RCC 7860 (cell line): ENCODE data around the gene HRH2.

Experiments
- DNase-seq: peaks from one replicate; pipeline ENCODE4 v3.0.0-alpha.2; 2015; ENCODE audit warnings: low spot score
- FAIRE-seq: peaks from 2 replicates; lab custom pipeline; 2012; peaks lifted over from hg19 to GRCh38; lab: Jason Lieb, UNC

Gene HRH2

DNA sequence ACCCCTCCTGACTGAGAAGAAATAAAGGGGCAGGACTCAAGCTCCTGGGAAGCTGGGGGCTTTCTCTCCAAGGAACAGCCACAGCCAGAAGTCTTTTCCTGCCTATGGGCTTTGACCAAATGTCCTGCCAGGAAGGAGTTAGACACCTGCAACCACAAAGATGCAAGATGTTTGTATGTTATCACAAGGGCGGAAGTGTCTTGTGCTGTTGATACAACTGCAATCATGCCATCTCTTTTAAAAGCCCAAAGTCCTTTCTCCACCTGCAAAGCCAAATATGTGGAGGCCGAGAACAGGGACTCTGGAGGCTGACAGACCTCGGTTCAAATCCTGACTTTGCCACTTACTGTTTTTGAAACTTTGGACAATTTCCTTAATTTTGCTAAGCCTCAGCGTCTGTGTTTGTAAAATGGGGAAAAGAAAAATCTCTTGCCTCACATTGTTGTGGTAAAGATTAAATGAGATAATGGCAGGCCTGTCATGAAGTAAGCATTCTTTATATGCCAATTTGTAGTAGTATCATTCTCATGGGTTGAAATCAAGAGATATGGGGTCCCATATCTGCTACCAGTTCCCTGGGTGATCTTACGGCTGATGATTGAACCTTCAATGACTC is 17.0 kb downstream of the HRH2 start:
- DNase-seq (no peak), FAIRE-seq (no peak)

DNA sequence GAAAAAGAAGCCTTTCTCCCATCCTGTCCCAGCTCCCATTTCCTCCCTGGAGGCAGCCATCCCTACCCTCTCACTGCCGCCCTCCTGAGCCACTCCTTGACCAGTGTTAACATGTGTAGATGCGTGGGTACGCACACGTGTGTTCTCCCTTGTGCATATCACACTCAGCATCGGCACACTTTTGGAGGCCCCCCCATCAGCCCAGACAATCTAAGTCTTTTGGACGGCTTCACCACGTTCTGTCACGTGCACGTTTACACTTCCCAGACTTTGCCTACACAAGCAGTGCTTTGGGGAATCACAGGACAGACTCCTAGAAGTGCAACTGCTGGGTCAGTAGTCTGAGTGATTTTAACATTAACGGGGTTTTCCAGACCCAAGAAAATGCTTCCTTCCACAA is 18.0 kb downstream of the HRH2 start:
- DNase-seq (no peak), FAIRE-seq (no peak)

GRCh38 chr5:175677571-175677970 is 19.7 kb downstream of the HRH2 start:
- DNase-seq (no peak), FAIRE-seq (no peak)

GRCh38 chr5:175678074-175678473 is 20.2 kb downstream of the HRH2 start:
- DNase-seq = no peak
- FAIRE-seq = no peak

- no peak for FAIRE-seq
These were observed 21.5 kb downstream of the HRH2 start for GRCh38 chr5:175679411-175679810.

DNA sequence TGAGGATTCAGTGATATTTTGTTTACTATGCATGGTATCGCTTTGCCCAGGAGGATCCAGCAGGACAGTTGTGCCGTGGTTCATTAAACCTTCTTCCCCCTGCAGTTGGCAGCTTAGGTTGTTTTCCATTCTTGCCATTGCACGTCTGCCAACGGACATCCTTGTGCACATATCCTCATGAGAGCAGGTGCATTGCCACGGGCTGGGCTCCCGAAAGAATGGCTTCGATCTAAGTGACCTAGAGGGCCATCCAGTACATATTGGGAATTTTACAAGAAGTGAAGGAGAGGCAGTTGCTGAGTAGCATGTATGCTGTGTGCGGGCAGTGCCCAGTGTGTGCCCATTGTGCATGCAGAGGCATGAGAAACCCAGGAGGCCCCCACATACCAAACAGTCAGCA is 22.1 kb downstream of the HRH2 start:
- DNase-seq (no peak), FAIRE-seq (no peak)

More at GRCh38 chr5:175679411-175679810, 21.5 kb downstream of the HRH2 start:
- no peak for DNase-seq

DNA sequence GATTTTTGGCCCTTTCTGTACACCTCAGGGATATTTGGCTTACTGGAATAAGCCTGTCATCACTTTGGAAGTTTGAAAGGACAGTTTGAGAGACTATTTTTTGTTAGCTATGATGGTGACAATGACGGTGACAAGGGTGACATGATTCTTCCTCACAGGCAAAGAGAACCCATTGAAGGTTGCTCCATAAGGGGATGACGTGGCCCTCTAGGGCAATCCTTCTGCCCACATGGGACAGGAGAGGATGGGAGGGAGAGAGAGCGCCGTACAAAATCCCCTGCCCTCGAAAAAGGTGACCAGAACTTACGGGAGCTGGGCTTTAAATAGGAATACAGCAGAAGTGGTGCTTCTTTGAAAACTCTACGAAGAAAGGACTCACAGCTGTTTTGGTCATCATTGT is 22.6 kb downstream of the HRH2 start:
- DNase-seq (no peak), FAIRE-seq (no peak)

DNA sequence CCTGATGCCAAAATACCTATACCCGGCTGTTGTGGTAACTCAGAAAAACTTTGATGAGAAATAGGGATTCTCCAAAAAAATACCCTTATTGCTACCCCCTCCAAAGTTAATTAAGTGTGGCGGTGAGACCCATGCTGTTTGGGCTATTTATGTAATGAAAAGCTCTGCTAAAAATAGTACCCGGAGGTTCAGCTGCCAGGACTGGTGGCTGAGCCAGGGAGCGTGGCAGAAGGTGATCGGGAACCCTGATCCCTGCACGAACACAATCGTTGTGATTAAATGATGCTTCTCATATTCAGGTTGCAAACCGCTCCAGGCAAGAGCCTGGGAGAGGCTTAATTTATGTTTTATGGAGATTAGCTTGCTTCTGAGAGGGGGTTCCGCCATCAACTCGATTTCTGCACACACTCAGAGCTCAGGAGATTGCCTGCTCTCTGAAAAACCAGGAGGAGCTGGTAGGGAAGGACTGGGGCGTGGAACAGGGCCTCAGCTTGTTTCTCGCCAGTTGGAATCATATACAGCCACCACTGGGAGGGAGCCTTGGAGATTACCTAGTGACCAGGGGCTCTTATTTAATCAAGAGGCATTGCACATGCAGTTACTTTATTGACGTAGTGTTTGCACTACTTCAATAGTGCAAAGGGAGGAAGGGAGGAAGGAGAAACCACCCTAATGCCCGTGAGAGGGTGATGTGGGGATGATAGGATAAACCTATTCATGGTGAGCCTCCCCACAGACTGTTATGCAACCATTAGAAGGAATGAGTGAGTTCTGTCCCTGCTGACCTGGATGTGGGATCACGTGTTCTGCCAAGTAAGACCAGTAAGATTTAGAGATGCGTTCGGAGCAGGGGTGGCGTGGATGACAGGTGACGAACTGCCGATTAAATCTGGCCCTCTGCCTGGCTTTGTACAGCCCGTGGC is 23.4 kb downstream of the HRH2 start:
- FAIRE-seq (no peak), DNase-seq (no peak)

DNA sequence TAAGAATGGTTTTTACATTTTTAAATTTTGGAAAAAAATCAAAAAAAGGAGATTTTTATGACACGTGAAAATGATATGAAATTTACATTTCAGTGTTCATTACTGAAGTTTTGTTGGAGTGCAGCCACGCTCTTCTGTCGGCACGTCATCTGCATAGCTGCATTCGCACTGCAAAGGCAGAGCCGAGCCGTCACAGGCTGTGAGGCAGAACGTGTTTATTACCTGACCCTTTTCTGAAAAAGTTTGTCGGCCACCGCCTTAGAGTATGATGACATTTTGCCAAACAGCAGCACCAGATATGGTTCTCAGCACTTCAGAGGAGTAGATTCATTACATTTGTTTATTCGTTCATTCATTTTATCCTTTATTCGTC is 24.1 kb downstream of the HRH2 start:
- FAIRE-seq = no peak
- no peak for DNase-seq

- no peak for DNase-seq
- no peak for FAIRE-seq
These were observed 24.8 kb downstream of the HRH2 start for GRCh38 chr5:175682664-175683063.

GRCh38 chr5:175683231-175683630 is 25.4 kb downstream of the HRH2 start:
- no peak for FAIRE-seq

DNA sequence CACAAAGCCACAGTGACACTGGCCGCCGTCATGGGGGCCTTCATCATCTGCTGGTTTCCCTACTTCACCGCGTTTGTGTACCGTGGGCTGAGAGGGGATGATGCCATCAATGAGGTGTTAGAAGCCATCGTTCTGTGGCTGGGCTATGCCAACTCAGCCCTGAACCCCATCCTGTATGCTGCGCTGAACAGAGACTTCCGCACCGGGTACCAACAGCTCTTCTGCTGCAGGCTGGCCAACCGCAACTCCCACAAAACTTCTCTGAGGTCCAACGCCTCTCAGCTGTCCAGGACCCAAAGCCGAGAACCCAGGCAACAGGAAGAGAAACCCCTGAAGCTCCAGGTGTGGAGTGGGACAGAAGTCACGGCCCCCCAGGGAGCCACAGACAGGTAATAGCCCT is 26.1 kb downstream of the HRH2 start:
- no peak for FAIRE-seq
- no peak for DNase-seq

More at GRCh38 chr5:175683231-175683630, 25.4 kb downstream of the HRH2 start:
- no peak for DNase-seq

DNA sequence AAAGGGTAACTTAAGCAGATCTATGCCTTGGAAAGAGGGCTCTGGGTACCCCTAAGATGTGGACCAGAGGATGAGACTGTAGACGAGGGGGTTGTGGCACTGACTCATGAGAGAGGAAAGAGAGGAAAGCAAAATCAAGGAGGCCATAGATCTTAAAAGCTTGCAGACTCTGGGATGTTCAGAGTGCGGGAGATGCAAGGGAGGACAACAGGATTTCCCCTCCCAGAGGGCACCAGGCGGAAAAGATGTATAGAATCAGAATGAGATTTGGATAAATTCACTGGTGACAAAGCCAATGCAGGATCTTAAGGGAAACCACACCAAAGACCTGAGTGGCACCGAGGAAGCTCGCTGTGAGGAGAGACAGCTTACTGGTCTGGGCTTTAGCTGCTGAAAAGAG is 27.1 kb downstream of the HRH2 start:
- no peak for FAIRE-seq

GRCh38 chr5:175685701-175686350 is 28.0 kb downstream of the HRH2 start:
- DNase-seq = no peak
- FAIRE-seq = no peak

More for the DNA sequence above, 27.1 kb downstream of the HRH2 start:
- no peak for DNase-seq

DNA sequence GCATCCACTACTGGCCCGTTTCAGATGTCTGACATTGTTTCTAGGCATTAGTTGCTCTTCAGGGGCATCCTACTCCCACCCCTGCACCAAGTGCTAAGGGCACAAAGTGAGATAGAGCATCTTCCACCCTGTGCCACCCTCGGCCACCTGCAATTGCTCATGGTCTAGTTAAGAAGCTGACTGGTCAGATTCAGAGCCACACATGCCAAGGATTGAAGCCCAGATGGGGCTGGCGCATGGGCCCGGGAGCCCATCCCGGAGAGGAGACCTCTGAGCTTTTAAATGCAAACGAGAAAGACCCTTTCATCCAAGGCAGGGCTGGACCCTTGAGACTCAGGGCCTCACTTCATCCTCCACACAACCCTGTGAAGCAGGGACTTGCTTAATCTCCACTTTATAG is 28.5 kb downstream of the HRH2 start:
- FAIRE-seq = no peak
- DNase-seq = no peak

GRCh38 chr5:175686826-175687225 is 29.0 kb downstream of the HRH2 start:
- FAIRE-seq (no peak), DNase-seq (no peak)

- FAIRE-seq = no peak
These were observed 29.4 kb downstream of the HRH2 start for GRCh38 chr5:175687231-175687701.

GRCh38 chr5:175688352-175689146 is 30.7 kb downstream of the HRH2 start:
- no peak for FAIRE-seq
- DNase-seq = no peak

More at GRCh38 chr5:175687231-175687701, 29.4 kb downstream of the HRH2 start:
- DNase-seq = no peak

DNA sequence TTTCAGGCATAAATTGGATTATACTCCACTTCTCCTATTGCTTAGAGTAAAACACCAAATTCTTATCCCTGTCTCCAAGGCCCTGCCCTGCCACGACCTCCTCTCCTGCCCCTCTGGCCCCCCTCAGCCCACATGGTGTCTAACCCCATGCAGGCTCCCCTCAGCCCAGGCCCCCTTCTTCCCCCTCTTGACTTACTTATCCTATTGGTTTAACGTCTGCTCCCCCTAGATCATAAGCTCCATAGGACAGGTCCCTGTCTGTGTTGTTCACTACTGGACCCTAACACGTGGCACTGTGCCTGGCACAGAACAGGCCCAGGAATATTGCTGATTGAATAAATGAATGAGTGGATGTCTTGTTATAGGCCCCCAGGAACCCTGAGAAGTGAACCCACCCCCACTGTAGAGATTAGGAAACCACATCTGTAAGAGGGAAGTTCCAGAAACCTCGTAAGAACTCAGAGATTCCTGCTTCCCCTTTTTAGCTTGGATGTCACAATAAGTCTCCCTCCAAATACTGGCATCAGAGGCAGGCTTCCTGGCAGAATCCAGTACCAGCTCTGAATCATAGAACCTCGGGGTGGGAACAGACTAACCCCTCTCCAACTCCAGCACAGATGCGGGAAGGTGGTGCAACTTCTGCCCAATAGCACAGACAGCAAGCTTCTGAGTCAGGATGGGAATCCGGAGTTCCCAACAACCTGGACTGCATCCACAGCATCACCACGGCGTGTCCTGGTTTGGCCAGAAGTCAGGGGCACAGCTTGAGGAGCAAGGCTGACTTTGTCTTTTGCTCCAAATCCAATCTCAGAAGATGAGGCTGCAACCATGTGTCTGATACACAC is 31.5 kb downstream of the HRH2 start:
- no peak for DNase-seq
- no peak for FAIRE-seq

DNA sequence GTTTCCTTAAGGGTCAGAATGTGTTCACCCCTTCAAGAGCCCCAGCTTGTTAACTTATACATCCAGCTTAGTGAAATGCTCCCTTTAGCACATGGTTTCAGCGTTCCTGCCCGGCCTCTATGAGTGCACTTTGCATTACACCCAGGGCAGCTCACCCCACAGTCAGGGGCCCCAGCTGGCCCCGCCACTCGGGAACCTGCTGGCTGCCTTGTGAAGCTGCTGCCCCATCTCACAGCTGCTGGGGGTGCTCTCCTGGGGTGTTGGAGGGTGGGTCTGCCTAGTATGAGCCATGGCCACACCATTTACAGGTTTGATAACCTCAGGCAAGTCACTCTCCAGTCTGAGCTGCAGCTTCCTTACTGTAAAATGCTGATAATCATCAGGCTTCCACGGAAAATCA is 32.2 kb downstream of the HRH2 start:
- DNase-seq (no peak), FAIRE-seq (no peak)
